ENCODE data around the gene HNRNPA3.

The HNRNPA3 gene

GRCh38 chr2:177268187-177268871 lies 55.7 kb downstream of the HNRNPA3 start:
- FAIRE-seq (no peak), DNase-seq (ENCODE audit: insufficient read length, low spot score) (no peak)

GRCh38 chr2:177268901-177269300 lies 56.3 kb downstream of the HNRNPA3 start:
- DNase-seq (ENCODE audit: insufficient read length, low spot score), result no peak
- no peak for FAIRE-seq

- DNase-seq (ENCODE audit: insufficient read length, low spot score) (no peak), FAIRE-seq (no peak)
Measured at GRCh38 chr2:177270531-177270930, 57.9 kb downstream of the HNRNPA3 start.

GRCh38 chr2:177271981-177272666 lies 59.5 kb downstream of the HNRNPA3 start:
- DNase-seq (ENCODE audit: insufficient read length, low spot score) (no peak), FAIRE-seq (no peak)

- FAIRE-seq (no peak), DNase-seq (ENCODE audit: insufficient read length, low spot score) (no peak)
Measured at GRCh38 chr2:177272765-177273164, 60.2 kb downstream of the HNRNPA3 start.

- DNase-seq (ENCODE audit: insufficient read length, low spot score) (no peak), FAIRE-seq (no peak)
Measured at GRCh38 chr2:177273408-177273807, 60.8 kb downstream of the HNRNPA3 start.

Data from HTR-8/SVneo (cell line).